ENCODE measurements around the gene P4HA2. TPM values are rescaled to one million over a fixed set of nuclear protein-coding genes. Genes with fewer than 3 reads are reported as not detected.

The P4HA2 gene
- total and polyA plus RNA-seq, 2 experiments from 2014 or later: 5.9 to 8.0 TPM

GRCh38 chr5:132224716-132225115 is 2.9 kb downstream of the P4HA2 start:
- H3K4me1 Mint-ChIP-seq: peaks cover 12% of the 10 kb centered on the region; the same call in 2 of the 3 replicates
- H3K4me3 ChIP-seq: no peak overlapping the region

GRCh38 chr5:132223861-132224260 is 3.8 kb downstream of the P4HA2 start:
- H2AFZ ChIP-seq: no peak overlapping the region
- no peak for DNase-seq (ENCODE audit: low spot score)
- H3K4me1 ChIP-seq (ENCODE audit: insufficient read depth): no peaks in the 10 kb centered on the region
- no peak for ATAC-seq
- H3K4me3 ChIP-seq: no peak overlapping the region
- H3F3A ChIP-seq (replicated peaks; ENCODE audit: low read depth): 0 out of 2 replicates have a peak, but pooled peaks cover 2% of the 10 kb centered on the region
- no peak overlapping the region for H3K27ac Mint-ChIP-seq
- no peak overlapping the region for H3K27ac ChIP-seq (ENCODE audit: low read depth)
- H3K4me3 Mint-ChIP-seq: no peak overlapping the region
- no peak overlapping the region for H3K4me2 ChIP-seq
- no peaks in the 10 kb centered on the region for H4K20me1 ChIP-seq (replicated peaks; ENCODE audit: insufficient read depth)
- H3K79me2 ChIP-seq (replicated peaks; ENCODE audit: insufficient read depth): no peaks in the 10 kb centered on the region
- no peaks in the 10 kb centered on the region for H3K9me3 Mint-ChIP-seq
- H3K4me1 Mint-ChIP-seq: peaks cover 10% of the 10 kb centered on the region; the same call in 2 of the 3 replicates
- H3K36me3 Mint-ChIP-seq (ENCODE audit: low read depth): no peaks in the 10 kb centered on the region
- no peaks in the 10 kb centered on the region for H3K9me2 ChIP-seq (ENCODE audit: insufficient read depth)
- H3K27me3 ChIP-seq (ENCODE audit: insufficient read depth): peaks cover 20% of the 10 kb centered on the region
- peaks cover 20% of the 10 kb centered on the region for H3K27me3 Mint-ChIP-seq (ENCODE audit: insufficient read depth, low read depth, poor library complexity)
- no peaks in the 10 kb centered on the region for H3K36me3 ChIP-seq (ENCODE audit: insufficient read depth)
- TF ChIP-seq REST (IDR thresholded peaks at IDR 0.05; ENCODE audit: unreplicated experiment): no peak
- no peak for TF ChIP-seq ZNF114 (CRISPR knock-in tag; IDR thresholded peaks at IDR 0.05)
- TF ChIP-seq CTCF (conservative IDR thresholded peaks at IDR 0.05; ENCODE audit: low read depth in 2 of 2): no peak
- no peak for TF ChIP-seq ETS1 (IDR thresholded peaks at IDR 0.05)
- no peak for TF ChIP-seq ZNF331 (CRISPR knock-in tag; IDR thresholded peaks at IDR 0.05; ENCODE audit: low read depth)
- TF ChIP-seq JUNB (IDR thresholded peaks at IDR 0.05; ENCODE audit: unreplicated experiment): no peak
- TF ChIP-seq EZH2phosphoT487 (IDR thresholded peaks at IDR 0.05; ENCODE audit: unreplicated experiment): no peak

More at GRCh38 chr5:132224716-132225115, 2.9 kb downstream of the P4HA2 start:
- Histone ChIP-seq H3K4me2 (no peak overlapping the region), H3K27ac (ENCODE audit: low read depth) (no peak overlapping the region), H3K9me2 (ENCODE audit: insufficient read depth) (no peaks in the 10 kb centered on the region), H3F3A (replicated peaks; ENCODE audit: low read depth) (0 out of 2 replicates have a peak, but pooled peaks cover 3% of the 10 kb centered on the region), H3K79me2 (replicated peaks; ENCODE audit: insufficient read depth) (no peaks in the 10 kb centered on the region), H3K27me3 (ENCODE audit: insufficient read depth) (peaks cover 25% of the 10 kb centered on the region), H4K20me1 (replicated peaks; ENCODE audit: insufficient read depth) (no peaks in the 10 kb centered on the region), H2AFZ (no peak overlapping the region), H3K4me1 (ENCODE audit: insufficient read depth) (no peaks in the 10 kb centered on the region), H3K36me3 (ENCODE audit: insufficient read depth) (no peaks in the 10 kb centered on the region)
- TF ChIP-seq NANOG (IDR thresholded peaks at IDR 0.05; ENCODE audit: borderline replicate concordance): no peak
- TF ChIP-seq ZNF114 (CRISPR knock-in tag; IDR thresholded peaks at IDR 0.05): no peak
- no peak for TF ChIP-seq CTCF (conservative IDR thresholded peaks at IDR 0.05; ENCODE audit: low read depth in 2 of 2)
- no peak for TF ChIP-seq CREB1 (CRISPR knock-in tag; IDR thresholded peaks at IDR 0.05; ENCODE audit: low read depth)
- TF ChIP-seq POLR2AphosphoS5 (IDR thresholded peaks at IDR 0.05; ENCODE audit: low read depth): no peak
- no peak overlapping the region for H3K4me3 Mint-ChIP-seq
- no peak for ATAC-seq
- no peaks in the 10 kb centered on the region for H3K9me3 Mint-ChIP-seq
- no peak overlapping the region for H3K27ac Mint-ChIP-seq
- DNase-seq (ENCODE audit: low spot score): no peak
- H3K36me3 Mint-ChIP-seq (ENCODE audit: low read depth): no peaks in the 10 kb centered on the region
- peaks cover 26% of the 10 kb centered on the region for H3K27me3 Mint-ChIP-seq (ENCODE audit: insufficient read depth, low read depth, poor library complexity)

All from GM23338 (cell line).